Subcutaneous abdominal adipose tissue (tissue), 5 donors: ENCODE results near the gene DLEC1.

Experiments
- H3K27ac ChIP-seq: one replicate; pipeline ENCODE4 v1.7.0; 2013; ENCODE audit warnings: low read depth, mild to moderate bottlenecking, inconsistent platforms, low read length, moderate library complexity
- H3K27me3 ChIP-seq, 5 donors: one replicate each; pipeline ENCODE4 v1.7.0; 2013; ENCODE audit warnings: low read length in 5 of 5, inconsistent platforms in 1 of 5; ENCODE audit not compliant: control insufficient read depth in 5 of 5, insufficient read depth in 4 of 5
- H3K36me3 ChIP-seq, 5 donors: one replicate each; pipeline ENCODE4 v1.7.0; 2013; ENCODE audit warnings: low read length in 5 of 5; ENCODE audit not compliant: control insufficient read depth in 5 of 5, insufficient read depth in 5 of 5
- H3K4me1 ChIP-seq, 5 donors: one replicate each; pipeline ENCODE4 v1.7.0; 2013; ENCODE audit warnings: low read length in 5 of 5, mild to moderate bottlenecking in 3 of 5, moderate library complexity in 1 of 5; ENCODE audit not compliant: control insufficient read depth in 5 of 5, insufficient read depth in 5 of 5
- H3K4me3 ChIP-seq, 5 donors: one replicate each; pipeline ENCODE4 v1.7.0; 2013; ENCODE audit warnings: low read length in 5 of 5, low read depth in 1 of 5
- H3K9ac ChIP-seq, 5 donors: one replicate each; pipeline ENCODE4 v1.7.0; 2013; ENCODE audit warnings: low read length in 5 of 5, mild to moderate bottlenecking in 4 of 5, moderate library complexity in 3 of 5
- H3K9me3 ChIP-seq, 5 donors: one replicate each; pipeline ENCODE4 v1.7.0; 2013; ENCODE audit warnings: low read length in 5 of 5; ENCODE audit not compliant: control insufficient read depth in 5 of 5
- donor health status: healthy.
- donor health status: healthy.
- donor health status: healthy.
- donor health status: healthy.
- donor health status: healthy.

The DLEC1 gene

DNA sequence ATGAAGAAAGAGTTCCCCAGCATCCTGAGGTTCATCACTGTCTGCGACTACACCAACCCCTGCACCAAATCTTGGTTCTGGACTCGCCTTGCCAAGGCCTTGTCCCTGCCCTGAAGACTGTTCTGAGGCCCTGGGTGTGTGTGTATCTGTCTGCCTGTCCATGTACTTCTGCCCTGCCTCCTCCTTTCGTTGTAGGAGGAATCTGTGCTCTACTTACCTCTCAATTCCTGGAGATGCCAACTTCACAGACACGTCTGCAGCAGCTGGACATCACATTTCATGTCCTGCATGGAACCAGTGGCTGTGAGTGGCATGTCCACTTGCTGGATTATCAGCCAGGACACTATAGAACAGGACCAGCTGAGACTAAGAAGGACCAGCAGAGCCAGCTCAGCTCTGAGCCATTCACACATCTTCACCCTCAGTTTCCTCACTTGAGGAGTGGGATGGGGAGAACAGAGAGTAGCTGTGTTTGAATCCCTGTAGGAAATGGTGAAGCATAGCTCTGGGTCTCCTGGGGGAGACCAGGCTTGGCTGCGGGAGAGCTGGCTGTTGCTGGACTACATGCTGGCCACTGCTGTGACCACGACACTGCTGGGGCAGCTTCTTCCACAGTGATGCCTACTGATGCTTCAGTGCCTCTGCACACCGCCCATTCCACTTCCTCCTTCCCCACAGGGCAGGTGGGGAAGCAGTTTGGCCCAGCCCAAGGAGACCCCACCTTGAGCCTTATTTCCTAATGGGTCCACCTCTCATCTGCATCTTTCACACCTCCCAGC, 102.4 kb downstream of the DLEC1 start:
- peaks cover 14 to 43% (median 36%) of the 10 kb centered on the region in 5 donors for H3K4me1 ChIP-seq
- H3K4me3 ChIP-seq: no peak overlapping the region
- peaks cover 0 to 3% (median 0%) of the 10 kb centered on the region in 5 donors for H3K27me3 ChIP-seq
- no peak overlapping the region for H3K27ac ChIP-seq
- H3K9ac ChIP-seq: no peak overlapping the region
- peaks cover 0 to 24% (median 21%) of the 10 kb centered on the region in 5 donors for H3K36me3 ChIP-seq
- H3K9me3 ChIP-seq: peaks cover 0 to 5% (median 0%) of the 10 kb centered on the region in 5 donors

DNA sequence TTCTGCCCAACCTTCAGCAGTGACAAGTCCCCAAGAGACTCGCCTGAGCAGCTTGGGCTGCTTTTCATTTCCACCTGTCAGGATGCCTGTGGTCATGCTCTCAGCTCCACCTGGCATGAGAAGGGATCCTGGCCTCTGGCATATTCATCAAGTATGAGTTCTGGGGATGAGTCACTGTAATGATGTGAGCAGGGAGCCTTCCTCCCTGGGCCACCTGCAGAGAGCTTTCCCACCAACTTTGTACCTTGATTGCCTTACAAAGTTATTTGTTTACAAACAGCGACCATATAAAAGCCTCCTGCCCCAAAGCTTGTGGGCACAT, 102.9 kb downstream of the DLEC1 start:
- no peak overlapping the region for H3K4me3 ChIP-seq
- H3K27me3 ChIP-seq: peaks cover 0 to 3% (median 0%) of the 10 kb centered on the region in 5 donors
- no peak overlapping the region for H3K9ac ChIP-seq
- H3K36me3 ChIP-seq: peaks cover 0 to 24% (median 21%) of the 10 kb centered on the region in 5 donors
- no peak overlapping the region for H3K27ac ChIP-seq
- peaks cover 0 to 5% (median 0%) of the 10 kb centered on the region in 5 donors for H3K9me3 ChIP-seq
- peaks cover 14 to 39% (median 34%) of the 10 kb centered on the region in 5 donors for H3K4me1 ChIP-seq

DNA sequence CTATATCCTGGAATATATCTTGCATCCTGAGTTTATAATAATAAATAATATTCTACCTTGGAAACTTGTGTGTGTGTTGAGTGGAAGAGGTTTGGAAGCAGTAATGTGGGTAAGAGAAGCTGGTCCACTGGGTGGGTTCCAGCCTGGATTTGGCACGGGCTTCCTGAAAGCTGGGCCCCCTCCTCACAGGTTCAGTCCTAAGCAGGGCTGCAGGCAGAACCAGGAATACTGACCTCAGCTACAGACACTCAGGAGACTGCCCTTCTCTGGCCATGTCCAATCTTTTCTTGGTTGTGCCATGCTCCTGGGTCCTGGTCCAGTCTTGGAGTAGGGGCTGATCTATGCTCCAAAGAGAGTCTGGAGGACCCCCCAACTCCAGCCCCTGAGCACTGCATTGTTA, 104.0 kb downstream of the DLEC1 start:
- no peak overlapping the region for H3K9ac ChIP-seq
- peaks cover 10 to 33% (median 29%) of the 10 kb centered on the region in 5 donors for H3K4me1 ChIP-seq
- H3K27me3 ChIP-seq: no peaks in the 10 kb centered on the region
- no peak overlapping the region for H3K27ac ChIP-seq
- H3K36me3 ChIP-seq: peaks cover 0 to 24% (median 21%) of the 10 kb centered on the region in 5 donors
- no peak overlapping the region for H3K4me3 ChIP-seq
- peaks cover 0 to 5% (median 0%) of the 10 kb centered on the region in 5 donors for H3K9me3 ChIP-seq

DNA sequence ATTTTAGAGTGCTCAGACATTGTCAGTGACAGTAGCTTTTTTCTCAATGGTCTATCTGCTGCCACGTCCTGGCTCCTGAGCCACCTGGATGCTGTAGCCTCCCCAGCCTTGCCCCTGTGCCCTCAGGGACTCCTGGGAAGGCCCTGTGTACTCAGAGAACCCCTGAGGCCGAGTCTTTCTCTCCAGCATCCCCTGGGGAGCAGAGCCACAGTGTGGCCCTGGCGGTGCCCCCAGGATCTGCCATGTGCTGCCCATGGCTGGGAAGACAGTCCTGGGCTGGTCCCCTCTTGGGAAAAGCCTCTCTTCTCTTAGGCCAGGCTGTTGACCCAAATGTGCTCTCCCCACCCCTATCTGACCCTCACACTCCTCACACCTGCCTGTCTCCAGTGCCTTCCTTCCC, 104.5 kb downstream of the DLEC1 start:
- Histone ChIP-seq H3K9ac (no peak overlapping the region), H3K4me1 (peaks cover 9 to 28% (median 25%) of the 10 kb centered on the region in 5 donors), H3K27ac (no peak overlapping the region), H3K9me3 (peaks cover 0 to 5% (median 0%) of the 10 kb centered on the region in 5 donors), H3K36me3 (peaks cover 0 to 24% (median 21%) of the 10 kb centered on the region in 5 donors), H3K27me3 (no peaks in the 10 kb centered on the region), H3K4me3 (no peak overlapping the region)

DNA sequence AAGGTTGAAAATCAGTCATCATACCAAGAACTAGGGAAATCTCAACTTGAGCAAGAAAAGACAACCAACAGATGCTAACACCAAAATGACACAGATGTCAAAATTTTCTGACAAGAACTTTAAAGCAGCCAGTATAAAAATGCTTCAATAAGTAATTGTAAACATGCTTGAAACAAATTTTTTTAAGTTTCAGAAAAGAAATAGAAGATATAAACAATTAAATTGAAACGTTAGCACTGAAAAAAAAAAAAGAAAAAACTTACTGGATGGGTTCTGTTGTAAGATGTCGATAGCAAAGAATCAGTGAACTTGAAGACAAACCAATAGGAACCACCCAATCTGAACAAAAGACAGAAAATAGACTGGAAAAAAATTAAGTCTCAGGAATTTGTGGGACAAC, 107.5 kb downstream of the DLEC1 start:
- Histone ChIP-seq H3K4me1 (peaks cover 0 to 4% (median 3%) of the 10 kb centered on the region in 5 donors), H3K4me3 (no peak overlapping the region), H3K27ac (no peak overlapping the region), H3K36me3 (peaks cover 0 to 11% (median 9%) of the 10 kb centered on the region in 5 donors), H3K27me3 (no peaks in the 10 kb centered on the region), H3K9ac (no peak overlapping the region), H3K9me3 (peaks cover 0 to 5% (median 0%) of the 10 kb centered on the region in 5 donors)

DNA sequence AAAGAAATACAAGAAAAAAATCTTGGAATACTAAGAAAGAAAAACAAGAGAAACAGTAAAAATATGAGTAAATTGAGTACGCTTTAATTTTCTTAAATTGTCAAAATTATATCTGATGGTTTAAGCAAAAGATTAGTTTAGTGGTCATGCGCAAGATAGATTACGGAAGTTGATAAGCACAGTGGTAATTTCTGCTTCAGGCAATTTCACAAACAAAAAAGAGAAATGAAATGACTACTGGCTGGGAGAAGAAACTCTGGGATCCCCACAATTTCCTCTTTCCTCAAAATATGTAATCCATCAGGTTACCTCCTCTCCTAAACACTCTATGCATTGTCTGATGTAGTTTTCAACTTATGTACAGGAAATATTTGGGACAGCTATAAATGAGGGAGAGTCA, 108.4 kb downstream of the DLEC1 start:
- peaks cover 0 to 5% (median 0%) of the 10 kb centered on the region in 5 donors for H3K9me3 ChIP-seq
- H3K4me1 ChIP-seq: peaks cover 0 to 4% (median 3%) of the 10 kb centered on the region in 5 donors
- peaks cover 0 to 3% (median under 1%) of the 10 kb centered on the region in 5 donors for H3K36me3 ChIP-seq
- H3K9ac ChIP-seq: no peak overlapping the region
- H3K27me3 ChIP-seq: no peaks in the 10 kb centered on the region
- no peak overlapping the region for H3K4me3 ChIP-seq
- no peak overlapping the region for H3K27ac ChIP-seq

DNA sequence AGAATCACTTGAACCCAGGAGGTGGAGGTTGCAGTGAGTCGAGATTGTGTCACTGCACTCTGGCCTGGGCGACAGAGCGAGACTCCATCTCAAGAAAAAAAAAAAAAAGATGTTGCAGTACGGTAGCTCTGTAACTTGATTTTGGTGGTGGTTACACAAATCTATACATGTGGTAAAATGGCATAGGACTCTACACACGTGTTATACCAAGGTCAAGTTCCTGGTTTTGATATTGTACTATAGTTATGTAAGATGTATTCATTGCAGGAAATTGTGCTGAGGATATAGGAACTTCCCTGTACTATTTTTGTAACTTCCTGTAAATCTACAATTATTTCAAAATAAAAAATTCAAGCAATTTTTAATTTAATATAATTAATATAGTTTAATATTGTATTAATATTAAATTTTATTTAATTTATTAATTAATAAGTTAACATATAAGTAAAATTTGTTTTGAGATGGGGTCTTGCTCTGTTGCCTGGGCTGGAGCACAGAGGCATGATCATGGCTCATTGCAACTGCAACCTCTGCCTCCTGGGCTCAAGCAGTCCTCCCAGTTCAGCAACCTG, 109.4 kb downstream of the DLEC1 start:
- no peak overlapping the region for H3K27ac ChIP-seq
- no peaks in the 10 kb centered on the region for H3K27me3 ChIP-seq
- H3K4me1 ChIP-seq: peaks cover 0 to 3% (median 1%) of the 10 kb centered on the region in 5 donors
- no peaks in the 10 kb centered on the region for H3K36me3 ChIP-seq
- H3K9ac ChIP-seq: no peak overlapping the region
- H3K4me3 ChIP-seq: no peak overlapping the region
- H3K9me3 ChIP-seq: peaks cover 0 to 5% (median 0%) of the 10 kb centered on the region in 5 donors

DNA sequence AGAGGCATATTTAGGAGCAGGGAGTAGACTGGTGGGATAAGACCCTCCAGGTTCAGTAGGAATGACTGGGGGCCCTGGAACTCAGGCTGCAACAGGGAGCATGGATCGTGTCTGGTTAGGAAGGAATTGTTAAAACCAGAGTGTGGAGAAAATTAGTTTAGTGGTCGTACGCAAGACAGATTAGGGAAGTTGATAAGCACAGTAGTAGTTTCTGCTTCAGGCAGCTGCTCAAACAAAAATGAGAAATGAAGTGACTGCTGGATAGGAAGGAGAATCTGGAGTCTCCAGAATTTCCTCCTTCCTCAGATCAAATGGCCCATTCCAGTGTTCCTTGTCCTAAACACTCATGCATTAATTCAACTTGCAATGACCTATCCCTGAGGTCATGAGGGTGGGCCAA, 110.7 kb downstream of the DLEC1 start:
- H3K27me3 ChIP-seq: no peaks in the 10 kb centered on the region
- H3K9me3 ChIP-seq: peaks cover 0 to 5% (median 0%) of the 10 kb centered on the region in 5 donors
- H3K36me3 ChIP-seq: no peaks in the 10 kb centered on the region
- H3K9ac ChIP-seq: no peak overlapping the region
- no peak overlapping the region for H3K4me3 ChIP-seq
- no peak overlapping the region for H3K27ac ChIP-seq
- no peaks in the 10 kb centered on the region for H3K4me1 ChIP-seq

DNA sequence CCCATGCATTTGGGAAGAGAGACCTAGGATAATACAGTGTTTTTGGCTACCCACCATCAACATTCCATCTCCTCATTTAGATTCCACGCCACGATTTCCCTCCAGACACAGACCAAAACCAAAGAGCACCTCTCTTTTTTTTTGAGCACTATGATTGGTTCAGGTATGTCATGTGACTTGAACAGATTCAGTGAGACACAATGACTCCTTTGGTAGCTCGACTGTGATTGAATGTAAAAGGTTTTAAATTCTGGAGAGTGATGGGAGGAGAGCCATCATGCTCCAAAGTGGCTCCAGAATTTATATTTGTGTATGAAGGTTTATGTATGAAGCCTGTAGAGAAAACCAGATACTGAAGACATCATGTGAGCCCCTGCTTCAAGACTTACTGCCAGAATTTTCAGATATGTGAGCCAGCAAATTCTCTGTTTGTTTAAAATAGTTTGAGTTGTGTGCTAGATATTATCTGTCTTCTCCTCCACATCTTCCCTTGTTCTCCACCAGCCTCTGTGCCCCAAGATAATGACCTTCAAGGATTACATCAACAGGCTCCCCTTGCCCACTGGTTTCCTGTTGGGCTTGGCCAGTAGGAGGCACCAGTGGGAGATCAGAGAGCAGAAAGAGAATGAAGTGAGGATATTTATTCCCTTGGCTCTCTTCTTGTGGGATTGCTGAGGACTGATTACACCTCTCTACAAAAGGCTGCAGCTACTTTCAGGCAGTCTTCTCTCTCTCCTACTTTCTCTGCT, 111.9 kb downstream of the DLEC1 start:
- no peak overlapping the region for H3K27ac ChIP-seq
- no peaks in the 10 kb centered on the region for H3K36me3 ChIP-seq
- H3K27me3 ChIP-seq: no peaks in the 10 kb centered on the region
- H3K4me1 ChIP-seq: no peaks in the 10 kb centered on the region
- no peak overlapping the region for H3K4me3 ChIP-seq
- no peak overlapping the region for H3K9ac ChIP-seq
- peaks cover 0 to 4% (median 0%) of the 10 kb centered on the region in 5 donors for H3K9me3 ChIP-seq
